HuH-7 (cell line): ENCODE results near the gene TUBA4A.
"Not testable (repeated sequence)": the region's sequence is repeated elsewhere in the genome, so short reads cannot be mapped to it uniquely, and the experiment has no call there.

Source experiments
- DNase-seq: peaks from one replicate; pipeline ENCODE4 v3.0.0; 2011; ENCODE audit warnings: low spot score

The TUBA4A gene

GRCh38 chr2:219253753-219254589 is at the start of gene TUBA4A:
Gene TUBA4A (minus strand): TSS chr2:219253918. CDS start chr2:219253858, 60 bp downstream.
- peak; percentile 92 for DNase-seq

GRCh38 chr2:219302412-219302968 is 48.8 kb upstream of the TUBA4A start:
- DNase-seq: no peak

GRCh38 chr2:219300022-219300421 is 46.3 kb upstream of the TUBA4A start:
- no peak for DNase-seq

GRCh38 chr2:219299372-219299760 is 45.6 kb upstream of the TUBA4A start:
- no peak for DNase-seq

- DNase-seq: peak; percentile 92
Observed at GRCh38 chr2:219298759-219299371, 45.1 kb upstream of the TUBA4A start.

- no peak for DNase-seq
Observed at GRCh38 chr2:219297766-219298456, 44.2 kb upstream of the TUBA4A start.

- no peak for DNase-seq
Observed at GRCh38 chr2:219296631-219297391, 43.1 kb upstream of the TUBA4A start.

GRCh38 chr2:219296142-219296541 is 42.4 kb upstream of the TUBA4A start:
- DNase-seq: no peak

GRCh38 chr2:219294356-219295351 is 40.9 kb upstream of the TUBA4A start:
- DNase-seq: peak; percentile 97

- no peak for DNase-seq
Observed at GRCh38 chr2:219293736-219294231, 40.1 kb upstream of the TUBA4A start.

- DNase-seq: no peak
Observed at GRCh38 chr2:219292616-219293015, 38.9 kb upstream of the TUBA4A start.

GRCh38 chr2:219291910-219292490 is 38.3 kb upstream of the TUBA4A start:
- DNase-seq: no peak

- no peak for DNase-seq
Observed at GRCh38 chr2:219291394-219291793, 37.7 kb upstream of the TUBA4A start.

GRCh38 chr2:219290381-219291171 is 36.9 kb upstream of the TUBA4A start:
- DNase-seq: no peak

- DNase-seq: no peak
Observed at GRCh38 chr2:219289537-219290361, 36.0 kb upstream of the TUBA4A start.

GRCh38 chr2:219289195-219289536 is 35.4 kb upstream of the TUBA4A start:
- no peak for DNase-seq

GRCh38 chr2:219287580-219288265 is 34.0 kb upstream of the TUBA4A start:
- no peak for DNase-seq

- DNase-seq: not testable (repeated sequence)
Observed at GRCh38 chr2:219287116-219287440, 33.4 kb upstream of the TUBA4A start.
